GM23338 (cell line): ENCODE data around the gene ERBB4. TPM values are rescaled to one million over a fixed set of nuclear protein-coding genes. Genes with fewer than 3 reads are reported as not detected.

Experiments used
- ATAC-seq: fragments of 200-7000 bp; cut with Tn5 transposase; 3 replicates; pipeline ENCODE4 v1.9.1; 2020
- DNase-seq: peaks from one replicate; pipeline ENCODE4 v3.0.0-alpha.2; 2015; ENCODE audit warnings: low spot score
- H2AFZ ChIP-seq: fragments of 200-600 bp; sonication (generic); 2 replicates; pipeline ENCODE4 v1.8.0; 2016; ENCODE audit warnings: antibody characterized with exemption, mild to moderate bottlenecking, moderate library complexity
- H3F3A ChIP-seq: fragments of 200-600 bp; sonication (generic); replicated peaks from 2 replicates; pipeline ENCODE4 v1.8.0; 2017; ENCODE audit warnings: antibody characterized with exemption, mixed run types, low read depth
- H3K27ac ChIP-seq: fragments of 200-600 bp; sonication (generic); 2 replicates; pipeline ENCODE4 v1.6.1; 2016; ENCODE audit warnings: low read depth
- H3K27me3 ChIP-seq: fragments of 200-600 bp; sonication (generic); 2 replicates; pipeline ENCODE4 v1.8.0; 2016; ENCODE audit warnings: mild to moderate bottlenecking, mixed run types, moderate library complexity; ENCODE audit not compliant: insufficient read depth
- H3K36me3 ChIP-seq: fragments of 200-600 bp; sonication (generic); 2 replicates; pipeline ENCODE4 v1.8.0; 2016; ENCODE audit warnings: mild to moderate bottlenecking; ENCODE audit not compliant: insufficient read depth
- H3K4me1 ChIP-seq: fragments of 200-600 bp; sonication (generic); 2 replicates; pipeline ENCODE4 v1.8.0; 2016; ENCODE audit warnings: mild to moderate bottlenecking, moderate library complexity; ENCODE audit not compliant: insufficient read depth
- H3K4me2 ChIP-seq: fragments of 200-600 bp; sonication (generic); 2 replicates; pipeline ENCODE4 v1.7.1; 2017; ENCODE audit warnings: mixed run types
- H3K4me3 ChIP-seq: fragments of 200-600 bp; sonication (generic); 2 replicates; pipeline ENCODE4 v1.6.1; 2016; ENCODE audit warnings: mixed run types
- H3K79me2 ChIP-seq: fragments of 200-600 bp; sonication (generic); replicated peaks from 2 replicates; pipeline ENCODE4 v1.8.0; 2017; ENCODE audit warnings: mild to moderate bottlenecking; ENCODE audit not compliant: insufficient read depth
- H3K9me2 ChIP-seq: fragments of 200-600 bp; sonication (generic); 2 replicates; pipeline ENCODE4 v1.8.0; 2017; ENCODE audit not compliant: insufficient read depth
- H4K20me1 ChIP-seq: fragments of 200-600 bp; sonication (generic); replicated peaks from 2 replicates; pipeline ENCODE4 v1.8.0; 2017; ENCODE audit warnings: mild to moderate bottlenecking; ENCODE audit not compliant: insufficient read depth
- H3K27ac Mint-ChIP-seq: 2 replicates; pipeline ENCODE4 v1.8.0; 2020; ENCODE audit warnings: inconsistent platforms, mild to moderate bottlenecking, moderate library complexity, mixed read lengths
- H3K27me3 Mint-ChIP-seq: 3 replicates; pipeline ENCODE4 v1.8.0; 2022; ENCODE audit warnings: low read depth, mild to moderate bottlenecking, moderate library complexity, mixed read lengths, inconsistent platforms; ENCODE audit not compliant: insufficient read depth, poor library complexity
- H3K36me3 Mint-ChIP-seq: 3 replicates; pipeline ENCODE4 v1.8.0; 2021; ENCODE audit warnings: low read depth, mild to moderate bottlenecking, inconsistent platforms, moderate library complexity, mixed read lengths
- H3K4me1 Mint-ChIP-seq: 3 replicates; pipeline ENCODE4 v1.8.0; 2020; ENCODE audit warnings: mild to moderate bottlenecking, inconsistent platforms, mixed read lengths
- H3K4me3 Mint-ChIP-seq: 3 replicates; pipeline ENCODE4 v1.8.0; 2021; ENCODE audit warnings: moderate library complexity, mild to moderate bottlenecking, inconsistent platforms, mixed read lengths
- H3K9me3 Mint-ChIP-seq: 3 replicates; pipeline ENCODE4 v1.8.0; 2020; ENCODE audit warnings: moderate library complexity, mild to moderate bottlenecking, inconsistent platforms, mixed read lengths
- CREB1 ChIP-seq: fragments of 250-450 bp; sonication (Bioruptor Pico); IDR thresholded peaks from 2 replicates; pipeline ENCODE4 v1.5.0; 2020; ENCODE audit warnings: low read depth, mild to moderate bottlenecking, moderate library complexity
- CTCF ChIP-seq, 2 experiments: fragments of 200-600 bp in 1 of 2; sonication (generic) in 1 of 2; conservative IDR thresholded peaks; 2 replicates each; pipeline versions ENCODE4 v1.5.1 to v1.6.1; 2016 to 2017; ENCODE audit warnings: antibody characterized with exemption in 2 of 2, low read depth in 2 of 2, mild to moderate bottlenecking in 2 of 2, moderate library complexity in 1 of 2
- EZH2 ChIP-seq: fragments of 200-600 bp; sonication (generic); IDR thresholded peaks from one replicate; pipeline ENCODE4 v1.8.0; 2017; ENCODE audit warnings: antibody characterized with exemption, mild to moderate bottlenecking, low read depth; ENCODE audit not compliant: unreplicated experiment
- EZH2phosphoT487 ChIP-seq: fragments of 200-600 bp; sonication (generic); IDR thresholded peaks from one replicate; pipeline ENCODE4 v1.8.1; 2018; ENCODE audit warnings: antibody characterized with exemption; ENCODE audit not compliant: unreplicated experiment
- JUNB ChIP-seq: IDR thresholded peaks from one replicate; pipeline ENCODE4 v1.6.1; 2016; ENCODE audit warnings: antibody characterized with exemption; ENCODE audit not compliant: unreplicated experiment
- NANOG ChIP-seq: IDR thresholded peaks from 2 replicates; pipeline ENCODE4 v1.6.1; 2016; ENCODE audit warnings: antibody characterized with exemption, borderline replicate concordance
- POLR2AphosphoS5 ChIP-seq: IDR thresholded peaks from 2 replicates; pipeline ENCODE4 v1.6.1; 2016; ENCODE audit warnings: antibody characterized with exemption, low read depth
- ZNF331 ChIP-seq: fragments of 250-450 bp; sonication (Bioruptor Pico); IDR thresholded peaks from 2 replicates; pipeline ENCODE4 v1.5.0; 2020; ENCODE audit warnings: low read depth, mild to moderate bottlenecking, moderate library complexity
- ZNF462 ChIP-seq: fragments of 250-450 bp; sonication (Bioruptor Pico); IDR thresholded peaks from 2 replicates; pipeline ENCODE4 v1.5.0; 2020; ENCODE audit warnings: mild to moderate bottlenecking, moderate library complexity
- polyA plus RNA-seq: library from polyadenylated mRNA; unstranded; fragments of >200 nt; fragmentation: Nextera tagmentation; extraction: Ambion mirVana; gene quantifications from 2 replicates; pipeline ENCODE4 v1.2.1, GENCODE V29; 2016
- total RNA-seq: library from RNA; depleted of rRNA; stranded (reverse); fragments of >200 nt; shearing (Covaris generic); gene quantifications from 2 replicates; pipeline ENCODE4 v1.2.3, GENCODE V29; 2014
- TF ChIP-seq, protein P1 (sequence below): IDR thresholded peaks from 2 replicates; pipeline ENCODE4 v1.6.1; 2016; ENCODE audit warnings: antibody characterized with exemption
- TF ChIP-seq, protein P2 (sequence below): IDR thresholded peaks from one replicate; pipeline ENCODE4 v1.6.1; 2018; ENCODE audit warnings: antibody characterized with exemption; ENCODE audit not compliant: unreplicated experiment

ERBB4 gene
- total and polyA plus RNA-seq, 2 experiments from 2014 or later: 0.73 to 1.1 TPM

- Histone ChIP-seq H3K79me2 (no peaks in the 10 kb centered on the region), H3K4me1 (peaks cover 9% of the 10 kb centered on the region), H3F3A (no peaks in the 10 kb centered on the region), H3K27me3 (no peaks in the 10 kb centered on the region), H3K9me2 (peaks cover 4% of the 10 kb centered on the region; the same call in 1 of the 2 replicates), H4K20me1 (no peaks in the 10 kb centered on the region), H2AFZ (no peak overlapping the region), H3K4me2 (no peak overlapping the region), H3K27ac (no peak overlapping the region), H3K36me3 (no peaks in the 10 kb centered on the region), H3K4me3 (no peak overlapping the region)
- Mint-ChIP-seq H3K27me3 (no peaks in the 10 kb centered on the region), H3K9me3 (no peaks in the 10 kb centered on the region), H3K4me1 (peaks cover 18% of the 10 kb centered on the region), H3K27ac (no peak overlapping the region), H3K4me3 (no peak overlapping the region), H3K36me3 (no peaks in the 10 kb centered on the region)
- ATAC-seq (no peak), DNase-seq (no peak)
- TF ChIP-seq, protein P1, sequence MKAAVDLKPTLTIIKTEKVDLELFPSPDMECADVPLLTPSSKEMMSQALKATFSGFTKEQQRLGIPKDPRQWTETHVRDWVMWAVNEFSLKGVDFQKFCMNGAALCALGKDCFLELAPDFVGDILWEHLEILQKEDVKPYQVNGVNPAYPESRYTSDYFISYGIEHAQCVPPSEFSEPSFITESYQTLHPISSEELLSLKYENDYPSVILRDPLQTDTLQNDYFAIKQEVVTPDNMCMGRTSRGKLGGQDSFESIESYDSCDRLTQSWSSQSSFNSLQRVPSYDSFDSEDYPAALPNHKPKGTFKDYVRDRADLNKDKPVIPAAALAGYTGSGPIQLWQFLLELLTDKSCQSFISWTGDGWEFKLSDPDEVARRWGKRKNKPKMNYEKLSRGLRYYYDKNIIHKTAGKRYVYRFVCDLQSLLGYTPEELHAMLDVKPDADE: no peak
- TF ChIP-seq POLR2AphosphoS5 (no peak), NANOG (no peak), EZH2 (no peak), CTCF (conservative IDR thresholded peaks at IDR 0.05; ENCODE audit: low read depth in 2 of 2) (no peak), ZNF331 (CRISPR knock-in tag) (no peak), ZNF462 (CRISPR knock-in tag) (no peak), CREB1 (CRISPR knock-in tag) (no peak), EZH2phosphoT487 (no peak), JUNB (no peak)
- TF ChIP-seq, protein P2, sequence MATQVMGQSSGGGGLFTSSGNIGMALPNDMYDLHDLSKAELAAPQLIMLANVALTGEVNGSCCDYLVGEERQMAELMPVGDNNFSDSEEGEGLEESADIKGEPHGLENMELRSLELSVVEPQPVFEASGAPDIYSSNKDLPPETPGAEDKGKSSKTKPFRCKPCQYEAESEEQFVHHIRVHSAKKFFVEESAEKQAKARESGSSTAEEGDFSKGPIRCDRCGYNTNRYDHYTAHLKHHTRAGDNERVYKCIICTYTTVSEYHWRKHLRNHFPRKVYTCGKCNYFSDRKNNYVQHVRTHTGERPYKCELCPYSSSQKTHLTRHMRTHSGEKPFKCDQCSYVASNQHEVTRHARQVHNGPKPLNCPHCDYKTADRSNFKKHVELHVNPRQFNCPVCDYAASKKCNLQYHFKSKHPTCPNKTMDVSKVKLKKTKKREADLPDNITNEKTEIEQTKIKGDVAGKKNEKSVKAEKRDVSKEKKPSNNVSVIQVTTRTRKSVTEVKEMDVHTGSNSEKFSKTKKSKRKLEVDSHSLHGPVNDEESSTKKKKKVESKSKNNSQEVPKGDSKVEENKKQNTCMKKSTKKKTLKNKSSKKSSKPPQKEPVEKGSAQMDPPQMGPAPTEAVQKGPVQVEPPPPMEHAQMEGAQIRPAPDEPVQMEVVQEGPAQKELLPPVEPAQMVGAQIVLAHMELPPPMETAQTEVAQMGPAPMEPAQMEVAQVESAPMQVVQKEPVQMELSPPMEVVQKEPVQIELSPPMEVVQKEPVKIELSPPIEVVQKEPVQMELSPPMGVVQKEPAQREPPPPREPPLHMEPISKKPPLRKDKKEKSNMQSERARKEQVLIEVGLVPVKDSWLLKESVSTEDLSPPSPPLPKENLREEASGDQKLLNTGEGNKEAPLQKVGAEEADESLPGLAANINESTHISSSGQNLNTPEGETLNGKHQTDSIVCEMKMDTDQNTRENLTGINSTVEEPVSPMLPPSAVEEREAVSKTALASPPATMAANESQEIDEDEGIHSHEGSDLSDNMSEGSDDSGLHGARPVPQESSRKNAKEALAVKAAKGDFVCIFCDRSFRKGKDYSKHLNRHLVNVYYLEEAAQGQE: no peak
Measured at GRCh38 chr2:211354481-211354880, 1184.1 kb downstream of the ERBB4 start.
